ENCODE data around the gene SEC63.

SEC63 gene

DNA sequence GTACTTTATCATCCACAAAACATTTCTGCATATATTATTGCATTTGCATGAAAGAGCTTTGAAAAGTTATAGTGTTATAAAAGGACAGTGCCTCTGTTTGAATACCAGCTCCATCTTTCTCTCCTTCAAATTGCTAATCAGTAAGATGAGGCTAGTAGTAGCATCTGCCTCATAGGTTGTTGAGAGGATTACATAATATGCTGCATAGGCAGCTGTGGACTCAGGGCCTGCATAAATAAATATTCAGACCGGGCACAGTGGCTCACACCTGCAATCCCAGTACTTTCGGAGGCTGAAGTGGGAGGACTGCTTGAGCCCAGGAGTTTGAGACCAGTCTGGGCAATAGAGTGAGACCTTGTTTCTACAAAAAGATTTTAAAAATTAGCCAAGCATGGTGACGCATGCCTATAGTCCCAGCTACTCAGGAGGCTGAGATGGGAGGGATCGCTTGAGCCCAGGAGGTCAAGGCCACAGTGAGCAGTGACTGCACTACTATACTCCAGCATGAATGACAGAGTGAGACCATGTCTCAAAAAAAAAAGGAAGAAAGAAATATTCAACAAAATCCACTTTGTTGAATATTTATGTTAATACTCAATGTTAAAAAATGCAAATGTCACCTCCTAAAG, 18.3 kb upstream of the SEC63 start:
- TF ChIP-seq, protein P1, sequence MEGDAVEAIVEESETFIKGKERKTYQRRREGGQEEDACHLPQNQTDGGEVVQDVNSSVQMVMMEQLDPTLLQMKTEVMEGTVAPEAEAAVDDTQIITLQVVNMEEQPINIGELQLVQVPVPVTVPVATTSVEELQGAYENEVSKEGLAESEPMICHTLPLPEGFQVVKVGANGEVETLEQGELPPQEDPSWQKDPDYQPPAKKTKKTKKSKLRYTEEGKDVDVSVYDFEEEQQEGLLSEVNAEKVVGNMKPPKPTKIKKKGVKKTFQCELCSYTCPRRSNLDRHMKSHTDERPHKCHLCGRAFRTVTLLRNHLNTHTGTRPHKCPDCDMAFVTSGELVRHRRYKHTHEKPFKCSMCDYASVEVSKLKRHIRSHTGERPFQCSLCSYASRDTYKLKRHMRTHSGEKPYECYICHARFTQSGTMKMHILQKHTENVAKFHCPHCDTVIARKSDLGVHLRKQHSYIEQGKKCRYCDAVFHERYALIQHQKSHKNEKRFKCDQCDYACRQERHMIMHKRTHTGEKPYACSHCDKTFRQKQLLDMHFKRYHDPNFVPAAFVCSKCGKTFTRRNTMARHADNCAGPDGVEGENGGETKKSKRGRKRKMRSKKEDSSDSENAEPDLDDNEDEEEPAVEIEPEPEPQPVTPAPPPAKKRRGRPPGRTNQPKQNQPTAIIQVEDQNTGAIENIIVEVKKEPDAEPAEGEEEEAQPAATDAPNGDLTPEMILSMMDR (IDR thresholded peaks at IDR 0.05), result no peak
- intact Hi-C loops (cut with DNase I; ENCODE audit: low total_unique reads), result no loop called here
- H3K27me3 ChIP-seq, result no peaks in the 10 kb centered on the region
- no peak for DNase-seq
- H3K4me3 ChIP-seq, result no peak overlapping the region
- no peaks in the 10 kb centered on the region for H3K36me3 ChIP-seq
- no peaks in the 10 kb centered on the region for H3K4me1 ChIP-seq
- no peak overlapping the region for H3K27ac ChIP-seq
- no peaks in the 10 kb centered on the region for H3K9me3 ChIP-seq

DNA sequence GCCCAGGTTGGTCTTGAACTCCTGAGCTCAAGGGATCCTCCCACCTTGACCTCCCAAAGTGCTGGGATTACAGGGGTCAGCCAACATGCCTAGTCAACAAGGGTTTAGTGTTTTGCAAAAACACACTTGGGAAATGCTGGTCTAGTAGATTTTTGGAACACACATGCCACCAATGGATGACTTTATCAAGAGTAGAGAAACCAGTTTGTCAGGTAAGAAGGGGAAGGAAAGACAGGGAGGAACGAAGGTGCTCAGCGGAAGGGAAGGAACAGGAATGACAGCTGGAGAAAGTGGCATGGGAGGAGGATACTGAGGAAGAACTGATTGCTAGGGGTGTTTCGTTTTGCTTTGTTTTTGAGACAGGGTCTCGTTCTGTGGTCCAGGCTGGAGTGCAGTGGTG, 15.6 kb upstream of the SEC63 start:
- Histone ChIP-seq H3K27me3 (no peaks in the 10 kb centered on the region), H3K4me3 (no peak overlapping the region), H3K9me3 (no peaks in the 10 kb centered on the region), H3K36me3 (no peaks in the 10 kb centered on the region), H3K4me1 (no peaks in the 10 kb centered on the region), H3K27ac (no peak overlapping the region)
- TF ChIP-seq, protein P1 (IDR thresholded peaks at IDR 0.05), result no peak
- DNase-seq, result no peak
- intact Hi-C loops (cut with DNase I; ENCODE audit: low total_unique reads), result no loop called here

GRCh38 chr6:107972413-107973096, 14.5 kb upstream of the SEC63 start:
- H3K27me3 ChIP-seq, result no peaks in the 10 kb centered on the region
- no peaks in the 10 kb centered on the region for H3K4me1 ChIP-seq
- intact Hi-C loops (cut with DNase I; ENCODE audit: low total_unique reads), result no loop called here
- H3K27ac ChIP-seq, result no peak overlapping the region
- H3K9me3 ChIP-seq, result no peaks in the 10 kb centered on the region
- TF ChIP-seq, protein P1 (IDR thresholded peaks at IDR 0.05), result no peak
- no peaks in the 10 kb centered on the region for H3K36me3 ChIP-seq
- DNase-seq, result no peak
- H3K4me3 ChIP-seq, result no peak overlapping the region

- no peaks in the 10 kb centered on the region for H3K4me1 ChIP-seq
- DNase-seq, result no peak
- no peaks in the 10 kb centered on the region for H3K27me3 ChIP-seq
- TF ChIP-seq, protein P1 (IDR thresholded peaks at IDR 0.05), result no peak
- H3K27ac ChIP-seq, result no peak overlapping the region
- H3K36me3 ChIP-seq, result no peaks in the 10 kb centered on the region
- intact Hi-C loops (cut with DNase I; ENCODE audit: low total_unique reads), result no loop called here
- no peaks in the 10 kb centered on the region for H3K9me3 ChIP-seq
- H3K4me3 ChIP-seq, result no peak overlapping the region
Measured at GRCh38 chr6:107971181-107971580, 13.2 kb upstream of the SEC63 start.

DNA sequence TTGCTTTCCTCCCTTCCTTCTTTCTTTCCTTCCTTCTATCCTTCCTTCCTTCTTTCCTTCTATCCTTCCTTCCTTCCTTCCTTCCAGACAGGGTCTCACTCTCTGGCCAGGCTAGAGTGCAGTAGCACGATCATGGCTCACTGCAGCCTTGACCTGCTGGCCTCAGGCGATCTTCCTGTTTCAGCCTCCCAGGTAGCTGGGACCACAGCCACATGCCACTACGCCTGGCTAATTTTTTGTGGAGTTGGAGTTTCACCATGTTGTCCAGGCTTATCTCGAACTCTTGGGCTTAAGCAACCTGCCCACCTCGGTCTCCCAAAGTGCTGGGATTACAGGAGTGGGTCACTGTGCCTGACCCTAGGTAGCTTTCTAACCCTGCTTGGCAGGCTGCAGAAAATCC, 12.2 kb upstream of the SEC63 start:
- Histone ChIP-seq H3K36me3 (no peaks in the 10 kb centered on the region), H3K4me1 (no peaks in the 10 kb centered on the region), H3K9me3 (no peaks in the 10 kb centered on the region), H3K27ac (no peak overlapping the region), H3K4me3 (no peak overlapping the region), H3K27me3 (no peaks in the 10 kb centered on the region)
- TF ChIP-seq, protein P1 (IDR thresholded peaks at IDR 0.05), result no peak
- DNase-seq, result no peak
- intact Hi-C loops (cut with DNase I; ENCODE audit: low total_unique reads), result no loop called here

Measured in tibial artery (tissue), 4 donors.